Measurements from ENCODE around the gene SPATA19. TPM values are rescaled to one million over a fixed set of nuclear protein-coding genes. Genes with fewer than 3 reads are reported as not detected.

SPATA19 gene
- total RNA-seq, 1 experiment from 2014 or later: not detected

GRCh38 chr11:133834682-133835592, 10.4 kb downstream of the SPATA19 start:
- ATAC-seq (peak; percentile 93), DNase-seq (ENCODE audit: low read depth, low spot score) (peak; percentile 41)
- intact Hi-C loops (cut with micrococcal nuclease; ENCODE audit: unreplicated experiment): loop anchor here (2.0 to 5.0 kb wide), 2 partner anchors 703 to 756 kb away; no protein-coding TSS in a partner anchor
- POLR2A ChIA-PET: no interaction called here
- Histone ChIP-seq H3K27ac (ENCODE audit: low read length) (no peak overlapping the region), H3K4me3 (ENCODE audit: low read depth in 2 of 2, low read length in 2 of 2) (no peak overlapping the region), H3K36me3 (ENCODE audit: control insufficient read depth, insufficient read depth, low read length) (no peaks in the 10 kb centered on the region), H3K4me1 (ENCODE audit: control insufficient read depth, insufficient read depth, low read length) (no peaks in the 10 kb centered on the region), H3K27me3 (ENCODE audit: control insufficient read depth, insufficient read depth, low read length) (peaks cover 2% of the 10 kb centered on the region; the same call in 1 of the 2 replicates), H3K9me3 (ENCODE audit: control insufficient read depth, insufficient read depth, low read depth, low read length) (0 out of 2 replicates have a peak, but pooled peaks cover 7% of the 10 kb centered on the region)
- in situ Hi-C loops (cut with HindIII; ENCODE audit: low pct_unique_long_range_greater_than_20kb, low sequenced_read_pairs): no loop called here
- TF ChIP-seq SIN3A (IDR thresholded peaks at IDR 0.05; ENCODE audit: borderline replicate concordance, insufficient read depth, low read depth, low read length) (no peak), CTCF (IDR thresholded peaks at IDR 0.05) (peak; percentile 81)
- BruUV-seq (replicated peaks): no TSS peak
- CTCF ChIA-PET: interaction anchor here (0.7 to 2.5 kb wide), 6 partner anchors 13 to 756 kb away, joined by 3 to 15 read pairs (median 4); no protein-coding TSS in a partner anchor

GRCh38 chr11:133833898-133834681, 11.2 kb downstream of the SPATA19 start:
- H3K27me3 ChIP-seq (ENCODE audit: control insufficient read depth, insufficient read depth, low read length): no peaks in the 10 kb centered on the region
- no peak for TF ChIP-seq CTCF (IDR thresholded peaks at IDR 0.05)
- no peak for TF ChIP-seq TCF7L2 (IDR thresholded peaks at IDR 0.05; ENCODE audit: low read depth, low read length)
- TF ChIP-seq POLR2AphosphoS5 (IDR thresholded peaks at IDR 0.05; ENCODE audit: low read depth, low read length): no peak
- ATAC-seq (no peak), DNase-seq (ENCODE audit: low read depth, low spot score) (no peak)
- in situ Hi-C loops (cut with HindIII; ENCODE audit: low pct_unique_long_range_greater_than_20kb, low sequenced_read_pairs): no loop called here
- H3K36me3 ChIP-seq (ENCODE audit: control insufficient read depth, insufficient read depth, low read length): no peaks in the 10 kb centered on the region
- ChIA-PET CTCF (interaction anchor here (0.7 to 2.5 kb wide), 6 partner anchors 12 to 755 kb away, joined by 3 to 15 read pairs (median 4); no protein-coding TSS in a partner anchor), POLR2A (no interaction called here)
- no TSS peak for BruUV-seq (replicated peaks)
- intact Hi-C loops (cut with micrococcal nuclease; ENCODE audit: unreplicated experiment): loop anchor here (2.0 kb wide), 1 partner anchor 755 kb away; no protein-coding TSS in a partner anchor
- no peak overlapping the region for H3K27ac ChIP-seq (ENCODE audit: low read length)
- H3K9me3 ChIP-seq (ENCODE audit: control insufficient read depth, insufficient read depth, low read depth, low read length): 0 out of 2 replicates have a peak, but pooled peaks cover 7% of the 10 kb centered on the region
- H3K4me3 ChIP-seq (ENCODE audit: low read depth in 2 of 2, low read length in 2 of 2): no peak overlapping the region
- H3K4me1 ChIP-seq (ENCODE audit: control insufficient read depth, insufficient read depth, low read length): no peaks in the 10 kb centered on the region
